Measurements from ENCODE around the gene STAG1.

Gene STAG1

DNA sequence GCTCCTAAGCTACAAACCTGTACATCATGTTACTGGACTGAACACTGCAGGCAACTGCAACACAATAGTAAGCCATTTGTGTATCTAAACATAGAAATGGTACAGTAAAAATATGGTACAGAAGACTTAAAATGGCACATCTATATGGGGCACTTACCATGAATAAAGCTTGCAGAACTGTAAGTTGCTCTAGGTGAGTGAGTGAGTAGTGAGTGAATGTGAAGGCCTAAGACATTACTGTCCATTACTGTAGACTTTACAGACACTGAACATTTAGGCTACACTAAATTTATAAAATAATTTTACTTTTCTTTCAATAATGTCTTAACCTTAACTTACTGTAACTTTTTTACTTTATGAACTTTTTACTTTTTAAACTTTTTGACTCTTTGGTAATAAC is 76.2 kb downstream of the STAG1 start:
- Histone ChIP-seq H4K8ac (ENCODE audit: low read depth, low read length) (no peak overlapping the region), H3K4me3 (ENCODE audit: low read length) (no peak overlapping the region), H3K79me1 (ENCODE audit: low read length) (peaks cover 2% of the 10 kb centered on the region), H2BK5ac (ENCODE audit: low read length) (no peak overlapping the region), H3K9ac (ENCODE audit: low read length) (no peak overlapping the region), H4K5ac (ENCODE audit: low read length) (no peak overlapping the region), H3K56ac (ENCODE audit: low read length) (no peak overlapping the region), H3K4me1 (ENCODE audit: control insufficient read depth, low read depth, low read length) (no peaks in the 10 kb centered on the region), H3K27me3 (ENCODE audit: insufficient read depth, low read length, poor library complexity) (no peaks in the 10 kb centered on the region), H3K36me3 (ENCODE audit: control insufficient read depth, insufficient read depth, low read length) (no peaks in the 10 kb centered on the region), H3K4ac (ENCODE audit: low read depth, low read length) (no peak overlapping the region), H3K79me2 (ENCODE audit: control insufficient read depth, insufficient read depth, low read length) (peaks cover 7% of the 10 kb centered on the region), H2BK120ac (ENCODE audit: low read depth, low read length) (no peak overlapping the region), H2AK5ac (ENCODE audit: low read length) (no peak overlapping the region), H3K18ac (ENCODE audit: low read length) (no peak overlapping the region), H3K4me2 (ENCODE audit: low read length) (no peak overlapping the region), H2BK15ac (replicated peaks; ENCODE audit: low read depth) (no peak overlapping the region), H3K23ac (ENCODE audit: low read length) (no peak overlapping the region), H3K27ac (ENCODE audit: low read depth, low read length) (no peak overlapping the region)
- no peak for DNase-seq

DNA sequence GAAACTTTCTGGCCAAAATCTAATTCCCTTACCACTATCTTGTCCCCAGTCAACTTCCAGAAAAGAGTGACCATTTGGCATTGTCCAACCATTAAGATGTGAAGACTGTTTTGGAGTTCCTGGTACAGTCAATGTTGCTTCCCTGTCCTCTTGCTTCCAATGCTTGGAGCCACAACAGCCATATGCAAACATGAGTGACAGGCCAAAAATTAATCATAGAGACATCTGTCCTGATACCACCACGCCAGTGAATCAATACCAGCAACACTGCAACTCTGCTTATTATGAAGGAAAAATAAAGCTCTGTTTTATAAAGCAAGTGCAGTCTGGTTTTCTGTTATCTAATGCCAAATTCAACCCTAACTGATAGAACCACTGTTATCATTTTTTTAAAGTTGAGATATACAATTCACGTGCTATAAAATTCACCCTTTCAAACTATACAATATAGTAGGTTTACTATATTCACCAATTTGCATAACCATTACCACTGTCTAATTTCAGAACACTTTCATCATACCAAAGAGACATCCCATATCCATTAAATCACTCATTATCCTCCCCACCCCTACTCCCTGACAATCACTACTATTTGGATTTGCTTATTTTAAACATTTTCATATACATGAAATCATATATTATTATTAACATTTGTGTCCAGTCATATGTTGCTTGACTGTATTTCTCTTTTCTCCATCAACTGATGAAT is 76.9 kb downstream of the STAG1 start:
- no peak overlapping the region for H3K9ac ChIP-seq (ENCODE audit: low read length)
- DNase-seq = no peak
- H3K27ac ChIP-seq (ENCODE audit: low read depth, low read length) = no peak overlapping the region
- H3K4me3 ChIP-seq (ENCODE audit: low read length) = no peak overlapping the region
- no CpG with 5 or more reads among the region's 2 CpGs for WGBS (ENCODE audit: extremely low coverage, insufficient coverage, low lambda C conversion rate)
- H2BK5ac ChIP-seq (ENCODE audit: low read length) = no peak overlapping the region
- H3K23ac ChIP-seq (ENCODE audit: low read length) = peak overlapping the region; percentile 51
- H3K56ac ChIP-seq (ENCODE audit: low read length) = no peak overlapping the region
- H2BK15ac ChIP-seq (replicated peaks; ENCODE audit: low read depth) = no peak overlapping the region
- peaks cover 7% of the 10 kb centered on the region for H3K79me2 ChIP-seq (ENCODE audit: control insufficient read depth, insufficient read depth, low read length)
- no peak overlapping the region for H3K18ac ChIP-seq (ENCODE audit: low read length)
- peaks cover 4% of the 10 kb centered on the region for H3K79me1 ChIP-seq (ENCODE audit: low read length)
- no peak overlapping the region for H4K8ac ChIP-seq (ENCODE audit: low read depth, low read length)
- no peak overlapping the region for H3K4me2 ChIP-seq (ENCODE audit: low read length)
- H2AK5ac ChIP-seq (ENCODE audit: low read length) = no peak overlapping the region
- H3K4ac ChIP-seq (ENCODE audit: low read depth, low read length) = no peak overlapping the region
- H3K27me3 ChIP-seq (ENCODE audit: insufficient read depth, low read length, poor library complexity) = no peaks in the 10 kb centered on the region
- no peak overlapping the region for H2BK120ac ChIP-seq (ENCODE audit: low read depth, low read length)
- H4K5ac ChIP-seq (ENCODE audit: low read length) = no peak overlapping the region
- no peaks in the 10 kb centered on the region for H3K36me3 ChIP-seq (ENCODE audit: control insufficient read depth, insufficient read depth, low read length)
- no peaks in the 10 kb centered on the region for H3K4me1 ChIP-seq (ENCODE audit: control insufficient read depth, low read depth, low read length)

DNA sequence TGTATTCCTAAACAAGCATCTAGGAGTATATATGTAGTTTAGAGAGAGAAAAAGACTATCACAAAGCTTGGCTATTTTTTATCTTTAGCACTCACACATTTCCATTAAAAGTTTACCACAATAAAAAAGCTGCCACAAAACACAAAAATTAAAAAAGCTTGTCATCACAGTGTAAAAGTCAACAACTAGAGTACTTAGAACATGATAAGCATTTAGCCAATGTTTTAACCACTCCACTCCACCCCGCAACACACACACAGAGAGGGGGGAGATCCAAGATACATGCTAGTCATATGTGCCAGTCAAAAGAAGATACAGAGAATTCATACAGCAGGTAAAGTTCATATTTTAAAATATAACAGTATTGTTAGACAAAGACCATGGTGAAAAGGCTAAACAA is 79.7 kb downstream of the STAG1 start:
- no peak overlapping the region for H3K4me3 ChIP-seq (ENCODE audit: low read length)
- H3K79me2 ChIP-seq (ENCODE audit: control insufficient read depth, insufficient read depth, low read length) = peaks cover 16% of the 10 kb centered on the region
- no peak overlapping the region for H3K27ac ChIP-seq (ENCODE audit: low read depth, low read length)
- no peak overlapping the region for H3K23ac ChIP-seq (ENCODE audit: low read length)
- H3K27me3 ChIP-seq (ENCODE audit: insufficient read depth, low read length, poor library complexity) = no peaks in the 10 kb centered on the region
- no peak overlapping the region for H2BK5ac ChIP-seq (ENCODE audit: low read length)
- no peak overlapping the region for H3K4ac ChIP-seq (ENCODE audit: low read depth, low read length)
- no peak for DNase-seq
- no peak overlapping the region for H3K9ac ChIP-seq (ENCODE audit: low read length)
- no peak overlapping the region for H2BK15ac ChIP-seq (replicated peaks; ENCODE audit: low read depth)
- no peak overlapping the region for H2AK5ac ChIP-seq (ENCODE audit: low read length)
- H4K8ac ChIP-seq (ENCODE audit: low read depth, low read length) = no peak overlapping the region
- no peak overlapping the region for H2BK120ac ChIP-seq (ENCODE audit: low read depth, low read length)
- no peak overlapping the region for H3K56ac ChIP-seq (ENCODE audit: low read length)
- no peak overlapping the region for H3K18ac ChIP-seq (ENCODE audit: low read length)
- WGBS (ENCODE audit: extremely low coverage, insufficient coverage, low lambda C conversion rate) = no CpG with 5 or more reads among the region's 1 CpG
- peaks cover 9% of the 10 kb centered on the region for H3K79me1 ChIP-seq (ENCODE audit: low read length)
- no peak overlapping the region for H4K5ac ChIP-seq (ENCODE audit: low read length)
- no peaks in the 10 kb centered on the region for H3K4me1 ChIP-seq (ENCODE audit: control insufficient read depth, low read depth, low read length)
- no peaks in the 10 kb centered on the region for H3K36me3 ChIP-seq (ENCODE audit: control insufficient read depth, insufficient read depth, low read length)
- H3K4me2 ChIP-seq (ENCODE audit: low read length) = no peak overlapping the region

DNA sequence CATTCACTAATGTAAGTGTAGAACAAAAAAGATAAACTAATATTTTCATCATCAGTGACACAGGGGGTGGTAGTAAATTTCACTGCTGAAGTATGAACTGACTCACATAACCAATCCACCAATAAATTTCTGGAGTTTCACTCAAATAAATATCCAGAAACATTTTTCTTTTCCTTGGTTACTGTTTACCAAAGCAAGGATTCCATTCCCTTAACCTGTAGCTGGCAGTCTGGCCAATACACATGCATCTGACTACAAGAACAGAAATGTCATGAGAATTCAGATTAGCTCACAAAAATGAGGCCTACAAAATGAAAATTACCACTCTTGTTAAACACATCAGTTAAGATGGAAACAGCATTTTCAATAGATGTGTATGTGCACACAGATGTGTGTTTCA is 80.3 kb downstream of the STAG1 start:
- Histone ChIP-seq H3K4me1 (ENCODE audit: control insufficient read depth, low read depth, low read length) (no peaks in the 10 kb centered on the region), H3K79me2 (ENCODE audit: control insufficient read depth, insufficient read depth, low read length) (peaks cover 16% of the 10 kb centered on the region), H3K79me1 (ENCODE audit: low read length) (peaks cover 9% of the 10 kb centered on the region), H3K56ac (ENCODE audit: low read length) (no peak overlapping the region), H3K4ac (ENCODE audit: low read depth, low read length) (no peak overlapping the region), H2AK5ac (ENCODE audit: low read length) (no peak overlapping the region), H4K8ac (ENCODE audit: low read depth, low read length) (no peak overlapping the region), H3K27me3 (ENCODE audit: insufficient read depth, low read length, poor library complexity) (no peaks in the 10 kb centered on the region), H2BK15ac (replicated peaks; ENCODE audit: low read depth) (no peak overlapping the region), H3K4me2 (ENCODE audit: low read length) (no peak overlapping the region), H2BK120ac (ENCODE audit: low read depth, low read length) (no peak overlapping the region), H3K23ac (ENCODE audit: low read length) (no peak overlapping the region), H3K9ac (ENCODE audit: low read length) (no peak overlapping the region), H2BK5ac (ENCODE audit: low read length) (no peak overlapping the region), H3K36me3 (ENCODE audit: control insufficient read depth, insufficient read depth, low read length) (no peaks in the 10 kb centered on the region), H3K27ac (ENCODE audit: low read depth, low read length) (no peak overlapping the region), H3K18ac (ENCODE audit: low read length) (no peak overlapping the region), H3K4me3 (ENCODE audit: low read length) (no peak overlapping the region), H4K5ac (ENCODE audit: low read length) (no peak overlapping the region)
- DNase-seq = no peak

DNA sequence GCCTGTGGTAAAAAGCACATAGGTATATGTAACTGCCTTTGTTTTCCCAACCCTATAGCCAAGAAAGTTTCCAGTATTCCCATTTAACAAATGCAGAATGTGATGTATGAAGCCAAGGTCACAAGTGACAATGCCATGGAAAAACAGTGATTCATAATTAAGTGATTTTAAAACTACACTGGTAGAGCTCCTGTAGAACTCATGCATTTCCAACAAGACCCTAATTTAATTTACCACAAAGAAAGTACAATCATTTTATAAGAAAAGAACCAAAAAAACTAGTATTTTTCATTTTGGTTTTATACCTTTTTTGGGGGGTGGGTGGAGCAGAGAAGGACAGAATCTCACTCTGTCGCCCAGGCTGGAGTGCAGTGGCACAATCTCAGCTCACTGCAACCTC is 82.0 kb downstream of the STAG1 start:
- no peak overlapping the region for H3K4ac ChIP-seq (ENCODE audit: low read depth, low read length)
- no peak overlapping the region for H3K4me2 ChIP-seq (ENCODE audit: low read length)
- no peak overlapping the region for H3K9ac ChIP-seq (ENCODE audit: low read length)
- no peak overlapping the region for H3K27ac ChIP-seq (ENCODE audit: low read depth, low read length)
- peaks cover 15% of the 10 kb centered on the region for H3K79me2 ChIP-seq (ENCODE audit: control insufficient read depth, insufficient read depth, low read length)
- H3K23ac ChIP-seq (ENCODE audit: low read length) = no peak overlapping the region
- peaks cover 8% of the 10 kb centered on the region for H3K79me1 ChIP-seq (ENCODE audit: low read length)
- H3K4me1 ChIP-seq (ENCODE audit: control insufficient read depth, low read depth, low read length) = no peaks in the 10 kb centered on the region
- no peak overlapping the region for H3K56ac ChIP-seq (ENCODE audit: low read length)
- H3K4me3 ChIP-seq (ENCODE audit: low read length) = no peak overlapping the region
- no peaks in the 10 kb centered on the region for H3K36me3 ChIP-seq (ENCODE audit: control insufficient read depth, insufficient read depth, low read length)
- no peaks in the 10 kb centered on the region for H3K27me3 ChIP-seq (ENCODE audit: insufficient read depth, low read length, poor library complexity)
- no peak overlapping the region for H3K18ac ChIP-seq (ENCODE audit: low read length)
- no peak overlapping the region for H2AK5ac ChIP-seq (ENCODE audit: low read length)
- no peak overlapping the region for H2BK120ac ChIP-seq (ENCODE audit: low read depth, low read length)
- no CpG with 5 or more reads among the region's 1 CpG for WGBS (ENCODE audit: extremely low coverage, insufficient coverage, low lambda C conversion rate)
- no peak overlapping the region for H2BK5ac ChIP-seq (ENCODE audit: low read length)
- H2BK15ac ChIP-seq (replicated peaks; ENCODE audit: low read depth) = no peak overlapping the region
- H4K5ac ChIP-seq (ENCODE audit: low read length) = no peak overlapping the region
- DNase-seq = no peak
- H4K8ac ChIP-seq (ENCODE audit: low read depth, low read length) = no peak overlapping the region

DNA sequence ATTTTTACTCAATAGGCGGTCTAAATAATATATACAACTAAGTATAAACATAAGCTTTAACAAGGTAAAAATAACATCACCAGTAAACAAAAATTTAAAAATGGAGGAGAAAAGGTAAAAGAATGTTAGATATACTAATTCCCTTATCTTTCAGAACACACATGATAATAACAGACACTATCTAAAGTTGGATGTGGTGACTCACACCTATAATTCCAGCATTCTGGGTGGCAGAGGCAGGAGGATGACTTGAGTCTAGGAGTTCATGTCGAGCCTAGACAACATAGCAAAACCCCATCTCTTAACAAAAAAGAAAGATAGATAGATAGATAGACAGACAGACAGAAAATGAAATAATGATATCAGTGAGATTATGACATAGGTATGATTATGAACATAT is 85.1 kb downstream of the STAG1 start:
- DNase-seq = no peak
- H3K23ac ChIP-seq (ENCODE audit: low read length) = no peak overlapping the region
- H3K27ac ChIP-seq (ENCODE audit: low read depth, low read length) = no peak overlapping the region
- H3K4me1 ChIP-seq (ENCODE audit: control insufficient read depth, low read depth, low read length) = no peaks in the 10 kb centered on the region
- H3K79me2 ChIP-seq (ENCODE audit: control insufficient read depth, insufficient read depth, low read length) = peaks cover 19% of the 10 kb centered on the region
- H3K18ac ChIP-seq (ENCODE audit: low read length) = no peak overlapping the region
- H3K56ac ChIP-seq (ENCODE audit: low read length) = no peak overlapping the region
- H3K4me3 ChIP-seq (ENCODE audit: low read length) = no peak overlapping the region
- no peaks in the 10 kb centered on the region for H3K36me3 ChIP-seq (ENCODE audit: control insufficient read depth, insufficient read depth, low read length)
- H2AK5ac ChIP-seq (ENCODE audit: low read length) = no peak overlapping the region
- H4K5ac ChIP-seq (ENCODE audit: low read length) = no peak overlapping the region
- H3K4ac ChIP-seq (ENCODE audit: low read depth, low read length) = no peak overlapping the region
- WGBS (ENCODE audit: extremely low coverage, insufficient coverage, low lambda C conversion rate) = 100% methylated on average over 1 of the region's 2 CpGs
- H2BK120ac ChIP-seq (ENCODE audit: low read depth, low read length) = no peak overlapping the region
- H2BK5ac ChIP-seq (ENCODE audit: low read length) = no peak overlapping the region
- peaks cover 10% of the 10 kb centered on the region for H3K79me1 ChIP-seq (ENCODE audit: low read length)
- no peak overlapping the region for H3K4me2 ChIP-seq (ENCODE audit: low read length)
- no peaks in the 10 kb centered on the region for H3K27me3 ChIP-seq (ENCODE audit: insufficient read depth, low read length, poor library complexity)
- H4K8ac ChIP-seq (ENCODE audit: low read depth, low read length) = no peak overlapping the region
- no peak overlapping the region for H2BK15ac ChIP-seq (replicated peaks; ENCODE audit: low read depth)
- H3K9ac ChIP-seq (ENCODE audit: low read length) = no peak overlapping the region
